Colonic mucosa (tissue), 4 donors: Measurements from ENCODE around the gene TSPAN4. TPM values are rescaled to one million over a fixed set of nuclear protein-coding genes. Genes with fewer than 3 reads are reported as not detected.

Experiments
- DNase-seq: peaks from one replicate; pipeline ENCODE4 v3.0.0-alpha.2; 2020
- H3K27ac ChIP-seq: fragments of 200-600 bp; one replicate; pipeline ENCODE4 v1.8.0; 2021
- H3K27me3 ChIP-seq: fragments of 200-600 bp; one replicate; pipeline ENCODE4 v1.8.0; 2021
- H3K36me3 ChIP-seq: fragments of 200-600 bp; one replicate; pipeline ENCODE4 v1.8.0; 2021
- H3K4me1 ChIP-seq: fragments of 200-600 bp; one replicate; pipeline ENCODE4 v1.8.0; 2021; ENCODE audit warnings: mild to moderate bottlenecking
- H3K4me3 ChIP-seq: fragments of 200-600 bp; one replicate; pipeline ENCODE4 v1.8.0; 2021
- H3K9ac ChIP-seq, 2 donors: one replicate each; pipeline ENCODE4 v1.7.0; 2013; ENCODE audit warnings: control low read depth in 2 of 2, low read depth in 2 of 2, low read length in 2 of 2
- H3K9me3 ChIP-seq: fragments of 200-600 bp; one replicate; pipeline ENCODE4 v1.8.0; 2021
- CTCF ChIP-seq: fragments of 200-600 bp; IDR thresholded peaks from one replicate; pipeline ENCODE4 v1.8.0; 2022; ENCODE audit warnings: antibody characterized with exemption, mild to moderate bottlenecking
- intact Hi-C: fragments of 100-400 bp; cut with DNase I; formaldehyde crosslinking; loops from one replicate; pipeline ENCODE4 v1.14.1; 2022
- total RNA-seq, 2 donors: library from RNA; stranded (reverse); fragmentation: NEBNext Ultra II Directional in 1 of 2; extraction: Animal tissue kit (Norgen Biotek cat#: 25700) in 1 of 2; gene quantifications; one replicate each; pipeline ENCODE4 v1.2.1, GENCODE V29; 2021
- donor health status: healthy.
- donor health status: DM: no; HTN: no; CAD: no.
- donor health status: DM: no; HTN: no; CAD: no.

TSPAN4 gene
- total RNA-seq, 2 donors from 2014 or later = 12.1 to 12.7 TPM

GRCh38 chr11:914204-914603 is 71.6 kb downstream of the TSPAN4 start:
- intact Hi-C loops = no loop called here
- no peak overlapping the region for H3K9ac ChIP-seq
- H3K36me3 ChIP-seq = no peaks in the 10 kb centered on the region
- H3K9me3 ChIP-seq = no peaks in the 10 kb centered on the region
- no peaks in the 10 kb centered on the region for H3K4me1 ChIP-seq
- no peak for DNase-seq
- no peak overlapping the region for H3K27ac ChIP-seq
- TF ChIP-seq CTCF = no peak
- H3K4me3 ChIP-seq = no peak overlapping the region
- no peaks in the 10 kb centered on the region for H3K27me3 ChIP-seq

- no peak overlapping the region for H3K4me3 ChIP-seq
- H3K27me3 ChIP-seq = no peaks in the 10 kb centered on the region
- no peak overlapping the region for H3K9ac ChIP-seq
- H3K4me1 ChIP-seq = no peaks in the 10 kb centered on the region
- TF ChIP-seq CTCF = no peak
- peak; percentile 38 for DNase-seq
- no peaks in the 10 kb centered on the region for H3K36me3 ChIP-seq
- intact Hi-C loops = no loop called here
- H3K27ac ChIP-seq = no peak overlapping the region
- H3K9me3 ChIP-seq = no peaks in the 10 kb centered on the region
Measured at GRCh38 chr11:914747-915501, 72.3 kb downstream of the TSPAN4 start.

Other genes starting within 250 kb of the TSPAN4 start
- gene IRF7, start 226.9 kb upstream of the TSPAN4 start, total RNA-seq = 10 to 100 TPM; 22.1 to 25.6 TPM
- gene CDHR5, start 217.9 kb upstream of the TSPAN4 start, total RNA-seq = 100 to 1,000 TPM; 140 to 310 TPM
- 1 to 10 TPM; 1.1 to 3.2 TPM for gene SCT, start 215.7 kb upstream of the TSPAN4 start, total RNA-seq
- gene DRD4, start 205.6 kb upstream of the TSPAN4 start, total RNA-seq = under 1 TPM; 0.69 to 0.79 TPM
- 10 to 100 TPM; 21.7 to 25.8 TPM for gene DEAF1, start 147.6 kb upstream of the TSPAN4 start, total RNA-seq
- gene TMEM80, start 147.0 kb upstream of the TSPAN4 start, total RNA-seq = 10 to 100 TPM; 18.4 to 36.6 TPM
- 100 to 1,000 TPM; 192 to 254 TPM for gene EPS8L2, start 136.6 kb upstream of the TSPAN4 start, total RNA-seq
- 100 to 1,000 TPM; 195 to 274 TPM for gene TALDO1, start 95.4 kb upstream of the TSPAN4 start, total RNA-seq
- gene GATD1, start 65.4 kb upstream of the TSPAN4 start, total RNA-seq = 10 to 100 TPM; 39.9 to 84.9 TPM
- gene CEND1, start 52.8 kb upstream of the TSPAN4 start, total RNA-seq = under 1 TPM; 0.35 to 0.40 TPM
- 10 to 100 TPM; 31.8 to 37.7 TPM for gene SLC25A22, start 44.6 kb upstream of the TSPAN4 start, total RNA-seq
- gene PIDD1, start 37.6 kb upstream of the TSPAN4 start, total RNA-seq = 10 to 100 TPM; 17.7 to 47.5 TPM
- gene RPLP2, start 32.9 kb upstream of the TSPAN4 start, total RNA-seq = 1,000 to 10,000 TPM; 2,068 to 2,303 TPM
- gene PNPLA2, start 23.9 kb upstream of the TSPAN4 start, total RNA-seq = 100 to 1,000 TPM; 139 to 155 TPM
- gene CRACR2B, start 14.9 kb upstream of the TSPAN4 start, total RNA-seq = 100 to 1,000 TPM in 1 of 2 donors, 10 to 100 TPM in 1; 97.3 to 108 TPM
- 100 to 1,000 TPM; 371 to 396 TPM for gene CD151, start 9.9 kb upstream of the TSPAN4 start, total RNA-seq
- 100 to 1,000 TPM in 1 of 2 donors, 10 to 100 TPM in 1; 77.4 to 181 TPM for gene POLR2L, start 323 bp upstream of the TSPAN4 start, total RNA-seq
- gene CHID1, start 68.0 kb downstream of the TSPAN4 start, total RNA-seq = 100 to 1,000 TPM in 1 of 2 donors, 10 to 100 TPM in 1; 46.4 to 113 TPM
- 10 to 100 TPM; 69.4 to 72.5 TPM for gene AP2A2, start 83.0 kb downstream of the TSPAN4 start, total RNA-seq
- under 1 TPM in 1 of 2 donors, not detected in 1; 0.10 TPM for gene MUC6, start 193.9 kb downstream of the TSPAN4 start, total RNA-seq
- 1,000 to 10,000 TPM; 1,230 to 1,438 TPM for gene MUC2, start 232.0 kb downstream of the TSPAN4 start, total RNA-seq